CD14-positive monocyte (primary cell): ENCODE results near the gene SPATA33. TPM values are rescaled to one million over a fixed set of nuclear protein-coding genes. Genes with fewer than 3 reads are reported as not detected.

Source experiments
- DNase-seq, 3 donors: peaks; one replicate each; pipeline ENCODE4 v3.0.0-alpha.2; 2011 to 2022
- H2AFZ ChIP-seq: 2 replicates; pipeline ENCODE4 v1.6.0; 2012; ENCODE audit warnings: mild to moderate bottlenecking, low read depth, low read length, inconsistent platforms; ENCODE audit not compliant: insufficient read depth, poor library complexity, severe bottlenecking
- H3K27ac ChIP-seq, 2 donors: 1 replicate in 1 of 2; 2 replicates in 1 of 2; pipeline ENCODE4 v1.5.1; 2012 to 2013; ENCODE audit warnings: low read length in 2 of 2, control low read depth in 1 of 2, inconsistent platforms in 1 of 2, low read depth in 1 of 2, mild to moderate bottlenecking in 1 of 2
- H3K27me3 ChIP-seq, 2 donors: one replicate each; pipeline versions ENCODE4 v1.6.0 to v1.6.1; 2011 to 2013; ENCODE audit warnings: low read length in 2 of 2; ENCODE audit not compliant: control insufficient read depth in 2 of 2, insufficient read depth in 2 of 2
- H3K36me3 ChIP-seq, 2 donors: replicated peaks in 1 of 2; 1 replicate in 1 of 2; 2 replicates in 1 of 2; pipeline versions ENCODE4 v1.5.1 to v1.6.1; 2012 to 2013; ENCODE audit warnings: low read length in 2 of 2, control low read depth in 1 of 2, inconsistent platforms in 1 of 2, mild to moderate bottlenecking in 1 of 2; ENCODE audit not compliant: insufficient read depth in 2 of 2, control insufficient read depth in 1 of 2
- H3K4me1 ChIP-seq, 2 donors: 1 replicate in 1 of 2; 2 replicates in 1 of 2; pipeline versions ENCODE4 v1.5.1 to v1.6.1; 2012 to 2013; ENCODE audit warnings: low read length in 2 of 2, control low read depth in 1 of 2, inconsistent platforms in 1 of 2, mild to moderate bottlenecking in 1 of 2, moderate library complexity in 1 of 2; ENCODE audit not compliant: insufficient read depth in 2 of 2, control insufficient read depth in 1 of 2
- H3K4me2 ChIP-seq: replicated peaks from 2 replicates; pipeline ENCODE3; 2012; ENCODE audit warnings: low read length, moderate library complexity, mild to moderate bottlenecking; ENCODE audit not compliant: poor library complexity, severe bottlenecking; ENCODE audit errors: extremely low read depth
- H3K4me3 ChIP-seq, 3 experiments: fragments of 200-600 bp in 1 of 3; sonication (generic) in 1 of 3; replicated peaks in 1 of 3; 1 replicate in 2 of 3; 2 replicates in 1 of 3; pipeline ENCODE4 v1.5.1; 2011 to 2013; ENCODE audit warnings: low read length in 3 of 3, mild to moderate bottlenecking in 3 of 3, control low read depth in 2 of 3, low read depth in 2 of 3, inconsistent platforms in 1 of 3, moderate library complexity in 1 of 3
- H3K79me2 ChIP-seq: 2 replicates; pipeline ENCODE4 v1.6.0; 2012; ENCODE audit warnings: mild to moderate bottlenecking, control low read depth, inconsistent platforms, low read length, moderate library complexity; ENCODE audit not compliant: insufficient read depth
- H3K9ac ChIP-seq: 2 replicates; pipeline ENCODE4 v1.6.0; 2017; ENCODE audit warnings: low read length, mild to moderate bottlenecking; ENCODE audit not compliant: insufficient read depth, poor library complexity, severe bottlenecking
- H3K9me3 ChIP-seq, 2 donors: replicated peaks in 1 of 2; 1 replicate in 1 of 2; 2 replicates in 1 of 2; pipeline versions ENCODE4 v1.5.1 to v1.6.1; 2012 to 2013; ENCODE audit warnings: low read length in 2 of 2, control low read depth in 1 of 2; ENCODE audit not compliant: control insufficient read depth in 1 of 2, insufficient read depth in 1 of 2
- H4K20me1 ChIP-seq: 2 replicates; pipeline ENCODE4 v1.6.0; 2012; ENCODE audit warnings: mild to moderate bottlenecking, low read length, control low read depth, moderate library complexity; ENCODE audit not compliant: insufficient read depth
- H3K27ac Mint-ChIP-seq, 7 donors: one replicate each; pipeline ENCODE4 v1.8.0; 2020; ENCODE audit warnings: mild to moderate bottlenecking in 7 of 7, mixed read lengths in 7 of 7, moderate library complexity in 6 of 7, inconsistent platforms in 2 of 7
- H3K27me3 Mint-ChIP-seq, 3 donors: one replicate each; pipeline ENCODE4 v1.8.0; 2021 to 2022; ENCODE audit warnings: low read depth in 3 of 3, mild to moderate bottlenecking in 3 of 3, mixed read lengths in 3 of 3, moderate library complexity in 3 of 3, inconsistent platforms in 1 of 3
- H3K36me3 Mint-ChIP-seq, 2 donors: one replicate each; pipeline ENCODE4 v1.8.0; 2020; ENCODE audit warnings: mixed read lengths in 2 of 2, inconsistent platforms in 1 of 2, mild to moderate bottlenecking in 1 of 2
- H3K4me1 Mint-ChIP-seq: one replicate; pipeline ENCODE4 v1.8.0; 2020; ENCODE audit warnings: mild to moderate bottlenecking, mixed read lengths
- H3K4me3 Mint-ChIP-seq, 2 donors: one replicate each; pipeline ENCODE4 v1.8.0; 2020; ENCODE audit warnings: mild to moderate bottlenecking in 2 of 2, mixed read lengths in 2 of 2, moderate library complexity in 1 of 2
- H3K9me3 Mint-ChIP-seq, 7 donors: one replicate each; pipeline ENCODE4 v1.8.0; 2020 to 2022; ENCODE audit warnings: mixed read lengths in 7 of 7, mild to moderate bottlenecking in 6 of 7, moderate library complexity in 6 of 7, inconsistent platforms in 2 of 7
- CTCF ChIP-seq: fragments of 200-600 bp; IDR thresholded peaks from one replicate; pipeline ENCODE4 v1.8.0; 2022; ENCODE audit warnings: antibody characterized with exemption, mild to moderate bottlenecking
- WGBS: methylation state at CpG from one replicate; pipeline ENCODE4 v1.1.5; 2013; ENCODE audit warnings: missing lambda C conversion rate; ENCODE audit not compliant: insufficient coverage; 5-methylcytosine and 5-hydroxymethylcytosine counted together
- intact Hi-C, 2 donors: fragments of 100-400 bp; cut with micrococcal nuclease; formaldehyde crosslinking; loops; one replicate each; pipeline versions ENCODE4 v1.15.0 to v1.15.1; 2023
- polyA plus RNA-seq, 3 donors: library from polyadenylated mRNA; depleted of rRNA in 1 of 3; unstranded in 2 of 3; stranded (reverse) in 1 of 3; fragments of 300-500 nt in 2 of 3; fragments of >200 nt in 1 of 3; fragmentation: Illumina TruSeq in 2 of 3; gene quantifications; 1 replicate in 2 of 3; 2 replicates in 1 of 3; pipeline ENCODE4 v1.2.3, GENCODE V29; 2012 to 2021

SPATA33 gene
- polyA plus RNA-seq, 3 donors = 1.4 to 3.5 (median 1.8) TPM

GRCh38 chr16:89621698-89622409, 35.8 kb upstream of the SPATA33 start:
- H3K27ac Mint-ChIP-seq = no peak overlapping the region

More at GRCh38 chr16:89621698-89622409, 35.8 kb upstream of the SPATA33 start:
- Mint-ChIP-seq H3K4me3 (no peak overlapping the region), H3K27me3 (peaks cover 10 to 21% (median 15%) of the 10 kb centered on the region in 3 donors), H3K4me1 (no peaks in the 10 kb centered on the region), H3K36me3 (no peaks in the 10 kb centered on the region), H3K9me3 (peaks cover 0 to 4% (median 0%) of the 10 kb centered on the region in 7 donors)
- Histone ChIP-seq H3K36me3 (no peaks in the 10 kb centered on the region), H3K4me2 (no peak overlapping the region), H2AFZ (no peak overlapping the region), H3K4me3 (no peak overlapping the region), H3K79me2 (no peaks in the 10 kb centered on the region), H3K9me3 (no peaks in the 10 kb centered on the region), H4K20me1 (no peaks in the 10 kb centered on the region), H3K9ac (no peak overlapping the region), H3K27me3 (peaks cover 0 to 16% of the 10 kb centered on the region in 2 donors), H3K4me1 (no peaks in the 10 kb centered on the region), H3K27ac (no peak overlapping the region)
- WGBS = 90% methylated on average over 18 of the region's 32 CpGs
- DNase-seq = no peak
- TF ChIP-seq CTCF = no peak
- intact Hi-C loops = no loop called here
